Measurements from ENCODE around the gene PMF1.

PMF1 gene

DNA sequence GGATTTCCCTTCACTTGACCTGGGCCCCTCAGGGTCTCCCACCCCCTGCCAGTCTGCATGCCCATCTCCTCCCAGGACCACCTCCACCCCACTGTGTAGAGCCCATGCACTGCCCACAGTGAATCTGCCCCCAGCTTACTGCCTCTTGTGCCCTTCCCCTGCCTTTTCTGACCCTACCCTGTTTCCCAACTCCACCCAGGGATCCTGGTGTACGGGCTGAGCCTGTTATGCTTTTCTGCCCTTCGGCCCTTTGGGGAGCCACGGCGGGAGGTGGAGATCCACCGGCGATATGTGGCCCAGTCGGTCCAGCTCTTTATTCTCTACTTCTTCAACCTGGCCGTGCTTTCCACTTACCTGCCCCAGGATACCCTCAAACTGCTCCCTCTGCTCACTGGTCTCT lies 73.3 kb downstream of the PMF1 start:
- H3K4me3 ChIP-seq (ENCODE audit: low read depth, low read length): no peak overlapping the region
- TF ChIP-seq, protein P1, sequence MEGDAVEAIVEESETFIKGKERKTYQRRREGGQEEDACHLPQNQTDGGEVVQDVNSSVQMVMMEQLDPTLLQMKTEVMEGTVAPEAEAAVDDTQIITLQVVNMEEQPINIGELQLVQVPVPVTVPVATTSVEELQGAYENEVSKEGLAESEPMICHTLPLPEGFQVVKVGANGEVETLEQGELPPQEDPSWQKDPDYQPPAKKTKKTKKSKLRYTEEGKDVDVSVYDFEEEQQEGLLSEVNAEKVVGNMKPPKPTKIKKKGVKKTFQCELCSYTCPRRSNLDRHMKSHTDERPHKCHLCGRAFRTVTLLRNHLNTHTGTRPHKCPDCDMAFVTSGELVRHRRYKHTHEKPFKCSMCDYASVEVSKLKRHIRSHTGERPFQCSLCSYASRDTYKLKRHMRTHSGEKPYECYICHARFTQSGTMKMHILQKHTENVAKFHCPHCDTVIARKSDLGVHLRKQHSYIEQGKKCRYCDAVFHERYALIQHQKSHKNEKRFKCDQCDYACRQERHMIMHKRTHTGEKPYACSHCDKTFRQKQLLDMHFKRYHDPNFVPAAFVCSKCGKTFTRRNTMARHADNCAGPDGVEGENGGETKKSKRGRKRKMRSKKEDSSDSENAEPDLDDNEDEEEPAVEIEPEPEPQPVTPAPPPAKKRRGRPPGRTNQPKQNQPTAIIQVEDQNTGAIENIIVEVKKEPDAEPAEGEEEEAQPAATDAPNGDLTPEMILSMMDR (IDR thresholded peaks at IDR 0.05; ENCODE audit: low read depth, low read length, missing control alignments): no peak
- DNase-seq (ENCODE audit: low read depth): no peak

Data from GM12864 (cell line).